IMR-90 (cell line): ENCODE measurements around the gene CCDC170. TPM values are rescaled to one million over a fixed set of nuclear protein-coding genes. Genes with fewer than 3 reads are reported as not detected.

Experiments
- ATAC-seq: fragments of 200-7000 bp; cut with Tn5 transposase; 2 replicates; pipeline ENCODE4 v1.9.1; 2020; ENCODE audit warnings: low read depth, mild to moderate bottlenecking, moderate library complexity
- BruUV-seq: library from RNA; stranded (reverse); fragments of 400-500 nt; replicated peaks from 2 replicates; lab custom pipeline; 2021; lab: Mats Ljungman, UMichigan
- CTCF ChIA-PET: fragments of 300-600 bp; formaldehyde crosslinking; extraction: SDS; loops from one replicate; lab custom pipeline; 2021; ENCODE audit warnings: antibody characterized with exemption; lab: Yijun Ruan, JAX
- POLR2A ChIA-PET: fragments of 300-600 bp; sonication (Branson Sonifier 250); formaldehyde crosslinking; loops from one replicate; lab custom pipeline; 2022; ENCODE audit warnings: antibody characterized with exemption; ENCODE audit not compliant: unreplicated experiment; lab: Charles Lee
- DNase-seq: peaks from one replicate; pipeline ENCODE4 v3.0.0; 2013
- H2AFZ ChIP-seq: replicated peaks from 2 replicates; pipeline ENCODE3; 2013; ENCODE audit warnings: low read length, mild to moderate bottlenecking; ENCODE audit not compliant: poor library complexity
- H2AK5ac ChIP-seq: 2 replicates; pipeline ENCODE4 v1.6.1; 2013; ENCODE audit warnings: low read depth, low read length, inconsistent platforms
- H2AK9ac ChIP-seq: replicated peaks from 2 replicates; pipeline ENCODE3; 2013; ENCODE audit warnings: mild to moderate bottlenecking, low read depth, low read length, moderate library complexity; ENCODE audit not compliant: poor library complexity
- H2BK120ac ChIP-seq: 2 replicates; pipeline ENCODE4 v1.6.1; 2013; ENCODE audit warnings: low read depth, low read length, inconsistent platforms
- H2BK15ac ChIP-seq: 3 replicates; pipeline ENCODE4 v1.6.1; 2013; ENCODE audit warnings: low read depth, low read length, inconsistent platforms
- H2BK20ac ChIP-seq: 2 replicates; pipeline ENCODE4 v1.6.1; 2013; ENCODE audit warnings: low read depth, mild to moderate bottlenecking, inconsistent platforms, low read length, moderate library complexity
- H2BK5ac ChIP-seq: 2 replicates; pipeline ENCODE4 v1.6.1; 2013; ENCODE audit warnings: mild to moderate bottlenecking, low read depth, low read length, inconsistent platforms; ENCODE audit not compliant: poor library complexity, severe bottlenecking
- H3K14ac ChIP-seq: replicated peaks from 2 replicates; pipeline ENCODE4 v1.6.1; 2013; ENCODE audit warnings: low read depth, low read length, inconsistent platforms
- H3K18ac ChIP-seq: 2 replicates; pipeline ENCODE4 v1.6.1; 2013; ENCODE audit warnings: low read depth, low read length, control low read depth
- H3K23ac ChIP-seq: 2 replicates; pipeline ENCODE4 v1.6.1; 2013; ENCODE audit warnings: low read depth, low read length, inconsistent platforms
- H3K27ac ChIP-seq: 2 replicates; pipeline ENCODE4 v1.5.1; 2013; ENCODE audit warnings: mild to moderate bottlenecking, control low read depth, low read length; ENCODE audit not compliant: insufficient read depth
- H3K27me3 ChIP-seq: 2 replicates; pipeline ENCODE4 v1.6.1; 2013; ENCODE audit warnings: low read length; ENCODE audit not compliant: control insufficient read depth, insufficient read depth
- H3K36me3 ChIP-seq: 2 replicates; pipeline ENCODE4 v1.6.1; 2013; ENCODE audit warnings: low read length, mixed read lengths; ENCODE audit not compliant: control insufficient read depth, insufficient read depth
- H3K4ac ChIP-seq: 2 replicates; pipeline ENCODE4 v1.6.1; 2013; ENCODE audit warnings: low read depth, low read length, inconsistent platforms
- H3K4me1 ChIP-seq: 2 replicates; pipeline ENCODE4 v1.6.1; 2013; ENCODE audit warnings: low read length, mixed read lengths; ENCODE audit not compliant: control insufficient read depth, insufficient read depth
- H3K4me2 ChIP-seq: 2 replicates; pipeline ENCODE4 v1.6.1; 2013; ENCODE audit warnings: low read depth, mild to moderate bottlenecking, control low read depth, low read length, moderate library complexity
- H3K4me3 ChIP-seq: 2 replicates; pipeline ENCODE4 v1.5.1; 2013; ENCODE audit warnings: low read depth, mild to moderate bottlenecking, control low read depth, low read length, moderate library complexity; ENCODE audit not compliant: insufficient read depth
- H3K56ac ChIP-seq: 2 replicates; pipeline ENCODE4 v1.6.1; 2013; ENCODE audit warnings: low read length, inconsistent platforms; ENCODE audit not compliant: insufficient read depth; ENCODE audit errors: extremely low read depth
- H3K79me1 ChIP-seq, 2 experiments: 2 replicates each; pipeline ENCODE4 v1.6.1; 2013; ENCODE audit warnings: low read length in 2 of 2, inconsistent platforms in 1 of 2, low read depth in 1 of 2
- H3K9ac ChIP-seq: 2 replicates; pipeline ENCODE4 v1.6.1; 2013; ENCODE audit warnings: low read depth, low read length, control low read depth
- H3K9me1 ChIP-seq: 2 replicates; pipeline ENCODE4 v1.6.1; 2013; ENCODE audit warnings: low read length, inconsistent platforms; ENCODE audit not compliant: insufficient read depth
- H3K9me3 ChIP-seq: 2 replicates; pipeline ENCODE4 v1.6.1; 2013; ENCODE audit warnings: low read length; ENCODE audit not compliant: control insufficient read depth, insufficient read depth
- H4K20me1 ChIP-seq: 2 replicates; pipeline ENCODE4 v1.6.1; 2013; ENCODE audit warnings: low read length, inconsistent platforms; ENCODE audit not compliant: insufficient read depth
- H4K5ac ChIP-seq: 2 replicates; pipeline ENCODE4 v1.6.1; 2013; ENCODE audit warnings: mild to moderate bottlenecking, low read depth, low read length, control low read depth
- H4K8ac ChIP-seq, 2 experiments: 2 replicates each; pipeline ENCODE4 v1.6.1; 2013; ENCODE audit warnings: low read depth in 2 of 2, low read length in 2 of 2, control low read depth in 1 of 2, inconsistent platforms in 1 of 2
- H4K91ac ChIP-seq: 2 replicates; pipeline ENCODE4 v1.6.1; 2013; ENCODE audit warnings: low read depth, low read length, inconsistent platforms; ENCODE audit not compliant: insufficient read depth
- BHLHE40 ChIP-seq: fragments of 150-350 bp; IDR thresholded peaks from 2 replicates; pipeline ENCODE4 v1.6.1; 2016; ENCODE audit warnings: mild to moderate bottlenecking, low read depth, low read length
- CEBPB ChIP-seq: IDR thresholded peaks from 2 replicates; pipeline ENCODE4 v1.6.1; 2012; ENCODE audit warnings: low read depth, low read length, improper control_type of control experiment
- CHD1 ChIP-seq: IDR thresholded peaks from 2 replicates; pipeline ENCODE4 v1.6.1; 2012; ENCODE audit warnings: low read depth, low read length, improper control_type of control experiment
- CTCF ChIP-seq: conservative IDR thresholded peaks from 2 replicates; pipeline ENCODE4 v1.5.1; 2012; ENCODE audit warnings: mild to moderate bottlenecking, low read depth, low read length, improper control_type of control experiment
- ELK1 ChIP-seq: fragments of 150-350 bp; IDR thresholded peaks from 2 replicates; pipeline ENCODE4 v1.6.1; 2016; ENCODE audit warnings: low read depth, mild to moderate bottlenecking, low read length, moderate library complexity, borderline replicate concordance
- FOS ChIP-seq: fragments of 150-350 bp; IDR thresholded peaks from 2 replicates; pipeline ENCODE4 v1.6.1; 2016; ENCODE audit warnings: low read depth, low read length
- MAFK ChIP-seq: IDR thresholded peaks from 2 replicates; pipeline ENCODE4 v1.6.1; 2012; ENCODE audit warnings: low read depth, low read length, improper control_type of control experiment
- MAZ ChIP-seq: IDR thresholded peaks from 2 replicates; pipeline ENCODE4 v1.6.1; 2012; ENCODE audit warnings: low read depth, mild to moderate bottlenecking, low read length, improper control_type of control experiment, moderate library complexity, borderline replicate concordance
- NFE2L2 ChIP-seq: fragments of 150-350 bp; IDR thresholded peaks from 2 replicates; pipeline ENCODE4 v1.6.1; 2016; ENCODE audit warnings: low read depth, mild to moderate bottlenecking, low read length
- POLR2A ChIP-seq: IDR thresholded peaks from 2 replicates; pipeline ENCODE4 v1.6.1; 2012; ENCODE audit warnings: mild to moderate bottlenecking, low read depth, low read length
- RAD21 ChIP-seq: IDR thresholded peaks from 2 replicates; pipeline ENCODE4 v1.6.1; 2012; ENCODE audit warnings: low read length, improper control_type of control experiment
- RCOR1 ChIP-seq: IDR thresholded peaks from 2 replicates; pipeline ENCODE4 v1.6.1; 2012; ENCODE audit warnings: mild to moderate bottlenecking, low read length, improper control_type of control experiment; ENCODE audit not compliant: insufficient replicate concordance
- RFX5 ChIP-seq: IDR thresholded peaks from 2 replicates; pipeline ENCODE4 v1.8.0; 2012; ENCODE audit warnings: low read depth, mild to moderate bottlenecking, low read length, moderate library complexity
- SMC3 ChIP-seq: fragments of 150-350 bp; IDR thresholded peaks from 2 replicates; pipeline ENCODE4 v1.6.1; 2016; ENCODE audit warnings: low read depth, mild to moderate bottlenecking, antibody characterized with exemption, low read length, moderate library complexity
- USF2 ChIP-seq: fragments of 150-350 bp; IDR thresholded peaks from 2 replicates; pipeline ENCODE4 v1.6.1; 2017; ENCODE audit warnings: mild to moderate bottlenecking, antibody characterized with exemption, low read length, low read depth
- WGBS, 2 experiments: methylation state at CpG; one replicate each; pipeline versions ENCODE4 v1.1.5 to v1.1.7; 2013; ENCODE audit warnings: missing lambda C conversion rate in 2 of 2; ENCODE audit not compliant: insufficient read length in 1 of 2; ENCODE audit errors: extremely low coverage in 2 of 2; 5-methylcytosine and 5-hydroxymethylcytosine counted together
- dilution Hi-C: fragments of 300-500 bp; cut with HindIII; formaldehyde crosslinking; loops from one replicate; pipeline ENCODE4 v1.14.3; 2018; ENCODE audit warnings: low sequenced_read_pairs; ENCODE audit not compliant: unreplicated experiment
- in situ Hi-C: fragments of 300-500 bp; cut with MboI; formaldehyde crosslinking; loops from 3 replicates; pipeline ENCODE4 v1.14.3; 2019; ENCODE audit warnings: low sequenced_read_pairs, inconsistent platforms, mixed read lengths
- intact Hi-C: fragments of 100-400 bp; cut with micrococcal nuclease; formaldehyde crosslinking; loops from 2 replicates; pipeline ENCODE4 v1.10.0; 2022
- polyA plus RNA-seq, 3 experiments: library from polyadenylated mRNA; depleted of rRNA; stranded (reverse); fragments of >200 nt; gene quantifications; 2 replicates each; pipeline ENCODE4 v1.2.3, GENCODE V29; 2012; ENCODE audit warnings: low replicate concordance in 1 of 3
- total RNA-seq: library from RNA; depleted of rRNA; stranded (reverse); fragments of >200 nt; gene quantifications from 2 replicates; pipeline ENCODE4 v1.2.3, GENCODE V29; 2012

CCDC170 gene
- total and polyA plus RNA-seq, 2 of the 4 experiments (the other 2 are of a cell fraction), result 0.12 to 0.54 TPM

GRCh38 chr6:151624900-151625536, 131.2 kb downstream of the CCDC170 start:
- BruUV-seq, result no TSS peak
- no peak overlapping the region for H3K14ac ChIP-seq
- no peak overlapping the region for H2BK15ac ChIP-seq
- no peak overlapping the region for H3K4ac ChIP-seq
- no peak overlapping the region for H4K5ac ChIP-seq
- H2AK9ac ChIP-seq, result no peak overlapping the region
- dilution Hi-C loops, result no loop called here
- H3K9ac ChIP-seq, result no peak overlapping the region
- H3K36me3 ChIP-seq, result no peaks in the 10 kb centered on the region
- intact Hi-C loops, result no loop called here
- in situ Hi-C loops, result no loop called here
- H4K8ac ChIP-seq, result no peak overlapping the region
- H2AK5ac ChIP-seq, result no peak overlapping the region
- no peak overlapping the region for H2BK5ac ChIP-seq
- no peak overlapping the region for H3K27ac ChIP-seq
- H3K23ac ChIP-seq, result no peak overlapping the region
- no peak for DNase-seq
- H2BK120ac ChIP-seq, result no peak overlapping the region
- H3K4me2 ChIP-seq, result no peak overlapping the region
- no peak overlapping the region for H2BK20ac ChIP-seq
- 100% methylated on average over 2 of the region's 7 CpGs; no CpG with 5 or more reads in 1 of the 2 experiments for WGBS, 2 experiments
- no peak for ATAC-seq
- H3K4me1 ChIP-seq, result no peaks in the 10 kb centered on the region
- no peak overlapping the region for H3K18ac ChIP-seq
- no peak overlapping the region for H3K56ac ChIP-seq
- H4K20me1 ChIP-seq, result no peaks in the 10 kb centered on the region
- H3K27me3 ChIP-seq, result no peaks in the 10 kb centered on the region
- H3K9me1 ChIP-seq, result no peaks in the 10 kb centered on the region
- H3K4me3 ChIP-seq, result no peak overlapping the region
- no peaks in the 10 kb centered on the region for H3K79me1 ChIP-seq
- TF ChIP-seq RFX5, result no peak
- no peak for TF ChIP-seq FOS
- no peak for TF ChIP-seq MAFK
- no peak for TF ChIP-seq POLR2A
- no peak for TF ChIP-seq CHD1
- TF ChIP-seq USF2, result no peak
- TF ChIP-seq RCOR1, result no peak
- TF ChIP-seq ELK1, result no peak
- TF ChIP-seq SMC3, result no peak
- no peak for TF ChIP-seq MAZ
- no peak for TF ChIP-seq NFE2L2
- TF ChIP-seq CTCF, result no peak
- TF ChIP-seq BHLHE40, result no peak
- no peak for TF ChIP-seq CEBPB
- no peak for TF ChIP-seq RAD21
- H2AFZ ChIP-seq, result no peak overlapping the region
- ChIA-PET CTCF (no interaction called here), POLR2A (no interaction called here)
- peaks cover 5% of the 10 kb centered on the region; the same call in 1 of the 2 replicates for H3K9me3 ChIP-seq
- H4K91ac ChIP-seq, result no peak overlapping the region
